ENCODE results near the gene PUM2. TPM values are rescaled to one million over a fixed set of nuclear protein-coding genes. Genes with fewer than 3 reads are reported as not detected.

PUM2 gene
- total and polyA plus RNA-seq, 2 of the 8 experiments (the other 6 are each of a cell fraction or from before 2014, with no cell fraction given): 46.6 to 114 TPM

GRCh38 chr2:20330192-20330591, 20.5 kb downstream of the PUM2 start (continued):
- TF ChIP-seq CTCF (IDR thresholded peaks at IDR 0.05; ENCODE audit: control extremely low read depth in 1 of 3, insufficient read depth in 1 of 3, low read depth in 1 of 3, low read length in 3 of 3) (no peak), JUN (IDR thresholded peaks at IDR 0.05; ENCODE audit: low read depth, low read length) (no peak), NANOG (IDR thresholded peaks at IDR 0.05; ENCODE audit: insufficient read depth, low read depth, low read length, poor library complexity, severe bottlenecking) (no peak), BACH1 (IDR thresholded peaks at IDR 0.05; ENCODE audit: low read length) (no peak), RAD21 (IDR thresholded peaks at IDR 0.05 in 1 of 2, conservative IDR thresholded peaks at IDR 0.05 in 1 of 2; ENCODE audit: low read depth in 2 of 2, low read length in 2 of 2) (no peak), POLR2A (IDR thresholded peaks at IDR 0.05; ENCODE audit: control extremely low read depth in 1 of 2, low read depth in 2 of 2, low read length in 2 of 2) (no peak)

Measured in H1 (cell line).